Endothelial cell of umbilical vein (primary cell): ENCODE measurements around the gene FOXO1.

ENCODE experiments used
- GATA2 ChIP-seq: IDR thresholded peaks from 2 replicates; pipeline ENCODE4 v1.7.0; 2011; ENCODE audit warnings: low read depth, mild to moderate bottlenecking, moderate library complexity, mixed read lengths, low read length; ENCODE audit not compliant: insufficient read length, insufficient read depth
- MYC ChIP-seq: IDR thresholded peaks from one replicate; pipeline ENCODE4 v1.6.1; 2011; ENCODE audit warnings: mild to moderate bottlenecking, low read depth, low read length
- POLR2A ChIP-seq: IDR thresholded peaks from 2 replicates; pipeline ENCODE4 v1.6.1; 2012; ENCODE audit warnings: low read depth, mild to moderate bottlenecking, control low read depth, low read length
- POLR2AphosphoS5 ChIP-seq: IDR thresholded peaks from 2 replicates; pipeline ENCODE4 v1.6.1; 2012; ENCODE audit warnings: low read depth, mild to moderate bottlenecking, control low read depth, low read length, moderate library complexity; ENCODE audit not compliant: insufficient read depth
- TF ChIP-seq, protein P1 (sequence below), 2 donors: IDR thresholded peaks; 1 replicate in 1 of 2; 2 replicates in 1 of 2; pipeline ENCODE4 v1.5.1; 2011; ENCODE audit warnings: low read length in 2 of 2, mild to moderate bottlenecking in 2 of 2, moderate library complexity in 2 of 2, control low read depth in 1 of 2, inconsistent platforms in 1 of 2, low read depth in 1 of 2; ENCODE audit not compliant: insufficient read depth in 1 of 2; ENCODE audit errors: extremely low read depth in 1 of 2
- TF ChIP-seq, protein P2 (sequence below): IDR thresholded peaks from 2 replicates; pipeline ENCODE4 v1.6.1; 2011; ENCODE audit not compliant: insufficient read depth, insufficient read length

DNA sequence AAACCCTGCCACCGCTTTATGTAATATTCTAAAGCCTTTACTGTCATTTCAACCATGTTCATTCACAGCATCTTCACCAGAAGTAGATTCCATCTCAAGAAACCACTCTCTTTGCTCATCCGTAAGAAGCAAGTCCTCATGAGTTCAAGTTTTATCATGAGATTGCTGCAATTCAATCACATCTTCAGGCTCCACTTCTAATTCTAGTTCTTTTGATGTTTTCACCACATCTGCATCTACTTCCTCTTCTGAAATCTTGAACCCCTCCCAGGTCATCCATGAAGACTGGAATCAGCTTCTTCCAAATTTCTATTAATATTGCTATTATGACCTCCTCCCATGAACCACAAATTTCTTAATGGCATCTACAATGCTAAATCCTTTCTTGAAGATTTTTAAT lies 83.9 kb downstream of the FOXO1 start:
- TF ChIP-seq POLR2A: no peak
- no peak for TF ChIP-seq GATA2
- TF ChIP-seq, protein P1, sequence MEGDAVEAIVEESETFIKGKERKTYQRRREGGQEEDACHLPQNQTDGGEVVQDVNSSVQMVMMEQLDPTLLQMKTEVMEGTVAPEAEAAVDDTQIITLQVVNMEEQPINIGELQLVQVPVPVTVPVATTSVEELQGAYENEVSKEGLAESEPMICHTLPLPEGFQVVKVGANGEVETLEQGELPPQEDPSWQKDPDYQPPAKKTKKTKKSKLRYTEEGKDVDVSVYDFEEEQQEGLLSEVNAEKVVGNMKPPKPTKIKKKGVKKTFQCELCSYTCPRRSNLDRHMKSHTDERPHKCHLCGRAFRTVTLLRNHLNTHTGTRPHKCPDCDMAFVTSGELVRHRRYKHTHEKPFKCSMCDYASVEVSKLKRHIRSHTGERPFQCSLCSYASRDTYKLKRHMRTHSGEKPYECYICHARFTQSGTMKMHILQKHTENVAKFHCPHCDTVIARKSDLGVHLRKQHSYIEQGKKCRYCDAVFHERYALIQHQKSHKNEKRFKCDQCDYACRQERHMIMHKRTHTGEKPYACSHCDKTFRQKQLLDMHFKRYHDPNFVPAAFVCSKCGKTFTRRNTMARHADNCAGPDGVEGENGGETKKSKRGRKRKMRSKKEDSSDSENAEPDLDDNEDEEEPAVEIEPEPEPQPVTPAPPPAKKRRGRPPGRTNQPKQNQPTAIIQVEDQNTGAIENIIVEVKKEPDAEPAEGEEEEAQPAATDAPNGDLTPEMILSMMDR (IDR thresholded peaks at IDR 0.05; ENCODE audit: extremely low read depth in 1 of 2, insufficient read depth in 1 of 2, low read depth in 1 of 2, low read length in 2 of 2): no peak
- no peak for TF ChIP-seq POLR2AphosphoS5
- TF ChIP-seq, protein P2, sequence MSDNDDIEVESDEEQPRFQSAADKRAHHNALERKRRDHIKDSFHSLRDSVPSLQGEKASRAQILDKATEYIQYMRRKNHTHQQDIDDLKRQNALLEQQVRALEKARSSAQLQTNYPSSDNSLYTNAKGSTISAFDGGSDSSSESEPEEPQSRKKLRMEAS: no peak
- TF ChIP-seq MYC: no peak
